GM13977 (cell line): ENCODE measurements around the gene CAPS.
"Not testable (repeated sequence)": the region's sequence is repeated elsewhere in the genome, so short reads cannot be mapped to it uniquely, and the experiment has no call there.

Source experiments
- DNase-seq: peaks from one replicate; pipeline ENCODE4 v3.0.0; 2012; ENCODE audit warnings: low spot score
- in situ Hi-C: fragments of 300-500 bp; cut with MboI; formaldehyde crosslinking; loops from one replicate; pipeline ENCODE4 v1.12.0; 2022; ENCODE audit warnings: low sequenced_read_pairs, low pct_unique_long_range_greater_than_20kb, mixed read lengths, inconsistent platforms; ENCODE audit not compliant: unreplicated experiment
- TF ChIP-seq, protein P1 (sequence below): IDR thresholded peaks from 2 replicates; pipeline ENCODE4 v1.5.1; 2012; ENCODE audit warnings: mild to moderate bottlenecking, control low read depth; ENCODE audit not compliant: insufficient read depth; ENCODE audit errors: extremely low read depth, missing control alignments

The CAPS gene

DNA sequence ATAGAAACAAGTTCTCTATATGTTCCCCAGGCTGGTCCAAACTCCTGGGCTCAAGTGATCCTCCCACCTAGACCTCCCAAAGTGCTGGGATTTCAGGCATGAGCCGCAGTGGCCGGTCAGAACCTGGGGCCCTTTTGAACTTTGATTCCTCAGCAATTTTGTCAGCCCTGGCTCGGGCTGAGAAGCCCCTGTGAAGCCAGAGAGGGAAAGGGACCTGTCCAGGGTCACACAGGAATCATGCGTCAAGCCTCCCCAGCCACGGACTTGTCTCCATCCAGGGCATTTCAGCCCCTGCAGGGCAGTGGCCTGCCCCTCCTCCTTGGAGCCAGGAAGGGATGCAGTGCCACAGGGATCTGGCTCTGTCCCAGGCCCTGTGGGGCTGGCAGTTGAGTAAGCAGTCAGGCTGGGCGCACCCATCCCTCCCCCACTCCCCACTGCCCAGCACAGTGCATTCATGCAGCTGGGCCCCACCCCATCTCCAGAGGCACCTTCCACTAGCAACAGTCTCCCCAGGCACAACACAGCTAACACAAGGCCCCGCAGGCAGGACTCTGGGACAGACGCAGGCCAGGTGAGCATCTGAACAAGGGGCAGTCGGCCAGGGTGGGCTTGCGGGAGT lies at the start of gene CAPS:
Gene CAPS (plus strand): TSS at position 516 of the 619 bp plus-strand sequence. CDS start 153 bp downstream, outside the sequence.
- DNase-seq = no peak
- in situ Hi-C loops = no loop called here
- TF ChIP-seq, protein P1, sequence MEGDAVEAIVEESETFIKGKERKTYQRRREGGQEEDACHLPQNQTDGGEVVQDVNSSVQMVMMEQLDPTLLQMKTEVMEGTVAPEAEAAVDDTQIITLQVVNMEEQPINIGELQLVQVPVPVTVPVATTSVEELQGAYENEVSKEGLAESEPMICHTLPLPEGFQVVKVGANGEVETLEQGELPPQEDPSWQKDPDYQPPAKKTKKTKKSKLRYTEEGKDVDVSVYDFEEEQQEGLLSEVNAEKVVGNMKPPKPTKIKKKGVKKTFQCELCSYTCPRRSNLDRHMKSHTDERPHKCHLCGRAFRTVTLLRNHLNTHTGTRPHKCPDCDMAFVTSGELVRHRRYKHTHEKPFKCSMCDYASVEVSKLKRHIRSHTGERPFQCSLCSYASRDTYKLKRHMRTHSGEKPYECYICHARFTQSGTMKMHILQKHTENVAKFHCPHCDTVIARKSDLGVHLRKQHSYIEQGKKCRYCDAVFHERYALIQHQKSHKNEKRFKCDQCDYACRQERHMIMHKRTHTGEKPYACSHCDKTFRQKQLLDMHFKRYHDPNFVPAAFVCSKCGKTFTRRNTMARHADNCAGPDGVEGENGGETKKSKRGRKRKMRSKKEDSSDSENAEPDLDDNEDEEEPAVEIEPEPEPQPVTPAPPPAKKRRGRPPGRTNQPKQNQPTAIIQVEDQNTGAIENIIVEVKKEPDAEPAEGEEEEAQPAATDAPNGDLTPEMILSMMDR = no peak

DNA sequence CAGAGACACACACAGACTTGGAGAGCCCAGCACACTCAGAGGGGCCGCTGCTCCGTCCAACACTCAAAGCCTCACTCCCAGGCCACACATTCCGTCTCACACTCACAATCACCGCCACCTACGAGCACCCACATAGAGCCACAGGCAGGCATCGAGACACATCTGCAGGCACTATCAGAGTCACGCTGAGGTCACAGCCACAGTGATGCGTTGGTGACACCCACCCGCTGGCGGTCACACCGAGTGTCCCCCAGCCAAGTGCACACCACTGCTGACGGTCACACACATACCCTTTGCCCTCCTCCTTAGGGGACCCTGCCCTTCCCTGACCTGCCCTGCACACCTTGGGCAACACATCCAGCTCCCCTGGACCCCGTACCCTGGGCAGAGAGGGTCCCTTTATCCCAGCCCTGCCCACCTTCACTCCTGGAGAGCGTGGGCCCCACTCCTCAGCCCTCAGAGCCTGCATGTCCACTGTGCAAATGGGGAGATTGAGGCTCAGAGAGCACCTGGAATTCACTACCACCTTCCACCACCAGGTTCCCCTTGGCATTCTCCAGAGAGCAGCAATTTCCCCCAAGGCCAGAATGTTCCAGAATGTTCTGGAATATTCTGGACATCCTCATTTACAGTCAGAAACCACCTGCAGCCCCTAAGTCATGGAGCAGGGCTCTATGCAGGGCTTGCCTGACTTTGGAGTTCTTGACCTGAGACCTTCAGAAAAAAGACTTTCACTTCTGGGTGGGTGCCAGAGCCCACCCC lies 49.1 kb upstream of the CAPS start:
- DNase-seq = no peak
- TF ChIP-seq, protein P1 = no peak
- in situ Hi-C loops = no loop called here

DNA sequence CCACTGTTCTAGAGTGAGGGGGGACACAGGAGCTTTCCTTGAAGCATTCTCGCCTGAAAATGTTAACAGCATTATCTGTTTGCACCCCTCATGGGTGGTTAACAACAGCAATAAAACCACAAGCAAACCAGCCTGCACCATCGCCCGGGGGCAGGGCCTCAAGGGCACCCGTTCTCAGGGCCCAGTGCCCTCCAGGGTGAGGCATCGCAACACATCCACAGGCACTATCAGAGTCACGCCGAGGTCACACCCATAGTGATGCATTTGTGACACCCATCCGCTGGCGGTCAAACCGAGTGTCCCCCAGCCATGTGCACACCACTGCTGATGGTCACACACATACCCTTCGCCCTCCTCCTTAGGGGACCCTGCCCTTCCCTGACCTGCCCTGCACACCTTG lies 48.3 kb upstream of the CAPS start:
- in situ Hi-C loops = no loop called here
- TF ChIP-seq, protein P1 = no peak
- no peak for DNase-seq

DNA sequence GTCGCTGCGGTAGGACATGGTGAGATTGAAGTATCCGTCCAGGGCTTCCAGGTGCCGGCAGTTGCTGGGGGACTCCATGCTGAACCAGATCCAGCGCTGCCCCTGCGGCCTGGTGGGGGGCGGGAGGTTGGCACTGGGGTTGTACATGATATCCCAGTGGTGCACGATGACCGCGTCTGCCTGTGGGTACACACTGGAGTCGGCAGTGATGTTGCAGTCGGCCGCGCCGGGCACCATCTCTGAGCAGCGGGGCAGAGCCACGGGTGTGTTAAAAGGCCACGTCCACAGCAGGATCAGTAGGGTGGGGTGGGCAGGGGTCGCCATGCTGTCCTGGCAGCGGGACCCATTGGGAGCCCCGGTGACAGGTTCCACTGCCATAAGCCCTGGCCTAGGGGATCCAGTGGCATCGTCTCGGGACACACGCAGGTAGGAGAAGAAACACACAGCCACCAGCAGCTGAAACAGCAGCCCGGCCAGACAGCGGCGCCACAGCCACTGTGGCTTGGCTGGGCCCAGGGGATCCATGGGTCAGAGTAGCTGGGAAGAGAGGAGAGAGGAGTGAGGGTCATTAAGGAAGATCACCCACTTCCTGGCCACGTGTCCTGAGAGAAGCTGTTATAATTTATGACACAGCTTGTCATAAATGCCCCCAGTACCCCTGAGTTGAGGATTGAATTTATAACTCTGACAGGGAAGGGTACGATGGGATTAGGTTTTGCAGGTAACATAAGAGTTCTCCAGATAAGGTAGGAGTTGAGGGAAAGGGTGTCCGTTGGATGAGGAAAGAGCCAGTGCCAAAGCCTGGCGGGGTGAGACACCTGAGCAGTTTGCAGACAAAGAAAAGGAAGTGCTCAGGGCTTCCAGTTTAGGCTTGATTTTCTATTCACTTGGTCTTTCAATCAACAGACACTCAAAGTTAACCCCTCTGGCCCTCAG lies 46.6 kb upstream of the CAPS start:
- TF ChIP-seq, protein P1 = no peak
- in situ Hi-C loops = no loop called here

DNA sequence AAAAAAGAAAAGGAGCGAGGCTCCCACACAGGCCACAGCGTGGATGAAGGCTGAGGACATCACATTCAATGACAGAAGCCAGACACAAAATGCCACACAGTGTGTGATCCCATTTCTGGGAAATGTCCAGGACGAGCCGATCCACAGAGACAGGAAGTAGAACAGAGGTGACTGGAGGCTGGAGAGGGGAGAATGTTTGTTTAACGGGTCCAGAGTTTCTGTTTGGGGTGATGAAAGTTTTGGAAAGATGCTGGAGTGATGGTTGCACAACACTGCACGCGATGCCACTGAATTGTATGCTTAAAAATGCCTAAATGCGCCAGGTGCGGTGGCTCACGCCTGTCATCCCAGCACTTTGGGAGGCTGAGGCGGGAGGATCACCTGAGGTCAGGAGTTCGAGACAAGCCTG lies 43.1 kb upstream of the CAPS start:
- TF ChIP-seq, protein P1 = no peak
- no peak for DNase-seq
- in situ Hi-C loops = no loop called here

More for the DNA sequence above, 46.6 kb upstream of the CAPS start:
- no peak for DNase-seq

DNA sequence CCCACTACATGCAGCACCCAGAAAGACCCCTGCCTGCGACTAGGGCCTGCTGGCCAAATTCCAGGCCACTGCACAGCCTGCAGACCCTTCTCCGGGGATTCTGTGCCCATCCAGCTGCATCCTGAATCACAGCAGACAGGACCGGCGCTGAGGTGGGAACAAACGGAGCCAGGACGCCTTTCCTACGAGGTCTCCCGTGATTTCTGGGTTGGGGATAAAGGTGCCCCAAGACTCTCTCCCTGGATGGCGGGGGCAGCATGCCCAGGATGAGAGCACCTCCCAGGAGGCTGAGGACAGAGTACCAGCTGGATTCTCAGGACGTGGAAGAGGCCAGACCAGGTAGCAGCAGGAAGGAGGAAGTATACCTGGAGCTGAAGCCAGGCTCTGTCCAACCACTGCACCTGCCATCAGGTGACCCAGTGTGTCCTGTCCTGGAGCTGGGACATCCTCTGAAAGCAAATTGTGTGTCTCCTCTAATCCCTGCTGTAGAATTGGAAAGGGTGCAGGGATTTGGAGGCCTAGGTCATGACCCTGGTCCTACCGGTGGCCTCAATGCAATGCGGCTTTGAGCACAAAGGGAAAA lies 40.3 kb upstream of the CAPS start:
- in situ Hi-C loops = no loop called here
- no peak for DNase-seq
- TF ChIP-seq, protein P1 = no peak

DNA sequence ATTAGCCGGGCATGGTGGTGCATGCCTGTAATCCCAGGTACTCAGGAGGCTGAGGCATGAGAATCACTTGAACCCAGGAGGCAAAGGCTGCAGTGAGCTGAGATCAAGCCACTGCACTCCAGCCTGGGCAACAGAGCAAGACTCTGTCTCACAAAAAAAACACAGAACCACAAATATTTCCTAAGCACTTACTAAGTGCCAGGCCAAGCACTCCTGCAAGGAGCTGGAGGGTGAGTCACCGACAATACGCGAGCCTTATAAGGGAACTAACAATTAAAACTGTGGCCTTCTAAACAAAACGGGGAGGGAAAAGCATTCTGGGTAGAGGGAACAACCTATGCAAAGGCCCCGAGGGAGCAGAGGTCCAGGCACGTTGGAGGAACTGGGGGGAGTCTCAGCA lies 39.6 kb upstream of the CAPS start:
- DNase-seq, in situ Hi-C loops: not testable (repeated sequence)
